HepG2 (cell line): ENCODE data around the gene IPO9. TPM values are rescaled to one million over a fixed set of nuclear protein-coding genes. Genes with fewer than 3 reads are reported as not detected.

Source experiments
- DR1 ChIP-seq: sonication (generic); formaldehyde crosslinking; IDR thresholded peaks from 2 replicates; pipeline ENCODE4 v1.8.0; 2021; ENCODE audit warnings: mild to moderate bottlenecking, missing genetic modification reagents, inconsistent platforms
- MBD4 ChIP-seq: IDR thresholded peaks from 2 replicates; pipeline ENCODE4 v1.6.1; 2012; ENCODE audit warnings: low read length, inconsistent platforms, borderline replicate concordance
- MIXL1 ChIP-seq: IDR thresholded peaks from 2 replicates; pipeline ENCODE4 v1.6.1; 2016
- NBN ChIP-seq: fragments of 450-650 bp; conservative IDR thresholded peaks from 2 replicates; pipeline ENCODE4 v1.6.1; 2017
- SAFB2 ChIP-seq: sonication (generic); formaldehyde crosslinking; IDR thresholded peaks from 2 replicates; pipeline ENCODE4 v1.5.1; 2020; ENCODE audit warnings: missing genetic modification reagents, low read depth, mild to moderate bottlenecking, borderline replicate concordance
- SALL1 ChIP-seq: sonication (generic); formaldehyde crosslinking; IDR thresholded peaks from 2 replicates; pipeline ENCODE4 v1.8.0; 2022; ENCODE audit warnings: mild to moderate bottlenecking, missing genetic modification reagents
- SMAD9 ChIP-seq: sonication (generic); formaldehyde crosslinking; IDR thresholded peaks from 2 replicates; pipeline ENCODE4 v1.5.1; 2020; ENCODE audit warnings: mild to moderate bottlenecking, missing genetic modification reagents
- SP1 ChIP-seq, 2 experiments: fragments of 450-650 bp in 1 of 2; sonication (generic) in 1 of 2; formaldehyde crosslinking in 1 of 2; IDR thresholded peaks; 2 replicates each; pipeline versions ENCODE4 v1.4.0 to v1.6.1; 2016 to 2020; ENCODE audit warnings: missing genetic modification reagents in 1 of 2
- THAP9 ChIP-seq: sonication (generic); formaldehyde crosslinking; IDR thresholded peaks from 2 replicates; pipeline ENCODE4; 2020; ENCODE audit warnings: missing genetic modification reagents, mild to moderate bottlenecking, borderline replicate concordance
- USF2 ChIP-seq, 2 experiments: sonication (generic) in 1 of 2; formaldehyde crosslinking in 1 of 2; IDR thresholded peaks; 2 replicates each; pipeline versions ENCODE4 v1.5.1 to v1.6.1; 2011 to 2020; ENCODE audit warnings: borderline replicate concordance in 1 of 2, low read depth in 1 of 2, low read length in 1 of 2, mild to moderate bottlenecking in 1 of 2, missing genetic modification reagents in 1 of 2, moderate library complexity in 1 of 2
- XRCC5 ChIP-seq: fragments of 200-400 bp; formaldehyde crosslinking; optimal IDR thresholded peaks from 2 replicates; pipeline ENCODE3; 2017; ENCODE audit warnings: mild to moderate bottlenecking, low read length
- ZBTB42 ChIP-seq: sonication (generic); formaldehyde crosslinking; IDR thresholded peaks from 2 replicates; pipeline ENCODE4 v1.5.0; 2020; ENCODE audit warnings: mild to moderate bottlenecking, missing genetic modification reagents
- ZNF136 ChIP-seq: sonication (generic); formaldehyde crosslinking; IDR thresholded peaks from 2 replicates; pipeline ENCODE4 v1.8.1; 2022; ENCODE audit warnings: low read depth, mild to moderate bottlenecking, moderate library complexity, missing genetic modification reagents
- ZNF597 ChIP-seq: sonication (generic); formaldehyde crosslinking; IDR thresholded peaks from 2 replicates; pipeline ENCODE4 v1.5.0; 2020; ENCODE audit warnings: missing genetic modification reagents
- ZNF816 ChIP-seq: sonication (generic); formaldehyde crosslinking; IDR thresholded peaks from 2 replicates; pipeline ENCODE4 v1.8.0; 2022; ENCODE audit warnings: missing genetic modification reagents, mild to moderate bottlenecking, borderline replicate concordance
- ZXDC ChIP-seq: sonication (generic); formaldehyde crosslinking; IDR thresholded peaks from 2 replicates; pipeline ENCODE4 v1.5.0; 2020; ENCODE audit warnings: mild to moderate bottlenecking, missing genetic modification reagents
- polyA plus RNA-seq, 8 experiments: library from polyadenylated mRNA; depleted of rRNA in 3 of 8; stranded (reverse) in 7 of 8; unstranded in 1 of 8; fragments of >200 nt; fragmentation: Illumina TruSeq in 4 of 8; extraction: Trizol in 4 of 8; gene quantifications; 2 replicates each; pipeline versions ENCODE4 v1.2.1 to v1.2.3, GENCODE V29; 2011 to 2016; ENCODE audit warnings: low read depth in 4 of 8, missing spikeins in 1 of 8, mixed read lengths in 1 of 8; ENCODE audit not compliant: insufficient read depth in 1 of 8
- total RNA-seq, 5 experiments: library from RNA; depleted of rRNA; stranded (reverse); fragments of >200 nt; fragmentation: Illumina TruSeq; extraction: Trizol; gene quantifications; 2 replicates each; pipeline ENCODE4 v1.2.3, GENCODE V29; 2016; ENCODE audit warnings: low read depth in 1 of 5
- TF ChIP-seq, protein P1 (sequence below): sonication (generic); formaldehyde crosslinking; IDR thresholded peaks from 2 replicates; pipeline ENCODE4 v1.4.0; 2020; ENCODE audit warnings: missing genetic modification reagents; ENCODE audit errors: not compliant biosample characterization
- TF ChIP-seq, protein P2 (sequence below): sonication (generic); formaldehyde crosslinking; IDR thresholded peaks from 2 replicates; pipeline ENCODE4 v1.8.1; 2023; ENCODE audit warnings: missing genetic modification reagents, mild to moderate bottlenecking, borderline replicate concordance

IPO9 gene
- total and polyA plus RNA-seq, 2 of the 13 experiments (the other 11 are each of a cell fraction or from before 2014, with no cell fraction given) = 31.0 to 34.8 TPM

DNA sequence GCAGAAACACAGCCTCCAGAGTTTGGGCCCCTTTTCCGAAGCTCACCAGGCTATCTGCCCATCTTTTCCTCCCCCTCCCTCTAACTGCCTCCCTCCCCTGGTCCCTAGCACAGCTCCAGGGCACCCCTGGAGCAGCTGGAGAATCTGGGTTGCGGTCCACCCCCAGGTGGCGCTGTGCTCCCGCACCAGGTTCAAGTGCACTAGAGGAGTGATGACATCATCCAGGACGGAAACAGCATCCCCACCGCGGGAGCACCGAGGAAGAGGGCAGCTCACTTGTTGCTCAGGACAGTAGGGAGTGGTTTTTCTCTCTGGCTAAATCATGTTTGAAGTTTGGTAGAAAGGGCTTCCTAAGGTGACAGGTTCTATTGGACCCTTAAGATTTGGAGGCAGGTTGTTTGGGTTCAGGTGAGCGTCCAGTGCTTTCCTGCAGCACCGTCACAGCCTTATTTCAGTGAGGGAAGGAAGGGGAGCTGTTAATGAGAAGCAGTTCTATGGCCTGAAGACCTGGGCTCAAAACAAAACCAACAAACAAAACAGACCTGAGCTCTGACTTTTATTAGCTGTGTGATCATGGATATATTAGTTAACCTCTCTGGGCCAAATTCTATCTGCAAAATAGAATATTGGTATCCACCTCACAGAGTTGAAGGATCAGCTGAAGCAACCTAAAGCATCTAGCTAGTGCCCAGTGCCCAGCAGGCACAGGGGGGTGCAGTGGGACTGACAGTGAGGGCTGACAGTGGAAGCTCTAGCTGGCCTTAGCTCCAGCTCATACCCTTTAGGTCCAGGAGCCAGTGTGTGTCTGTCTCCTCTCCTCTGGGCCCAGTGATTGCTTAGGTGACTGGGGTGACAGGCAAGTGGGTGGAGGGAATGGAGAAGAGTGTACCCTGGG is 67.2 kb downstream of the IPO9 start (continued):
- TF ChIP-seq ZNF597 (no peak), XRCC5 (peak; percentile 90), ZNF136 (CRISPR knock-in tag) (no peak), THAP9 (CRISPR knock-in tag) (no peak), ZNF816 (CRISPR knock-in tag) (no peak), USF2 (IDR thresholded peaks at IDR 0.05; ENCODE audit: low read depth, low read length) (no peak), USF2 (CRISPR knock-in tag; IDR thresholded peaks at IDR 0.05; ENCODE audit: borderline replicate concordance) (no peak), MBD4 (no peak), SAFB2 (CRISPR knock-in tag) (no peak), ZBTB42 (no peak), MIXL1 (CRISPR knock-in tag) (no peak), SALL1 (CRISPR knock-in tag) (peak; percentile 75), SP1 (IDR thresholded peaks at IDR 0.05) (no peak), SP1 (CRISPR knock-in tag; IDR thresholded peaks at IDR 0.05) (no peak), SMAD9 (CRISPR knock-in tag) (no peak), ZXDC (CRISPR knock-in tag) (no peak), DR1 (CRISPR knock-in tag) (no peak), NBN (no peak)
- TF ChIP-seq, protein P1, sequence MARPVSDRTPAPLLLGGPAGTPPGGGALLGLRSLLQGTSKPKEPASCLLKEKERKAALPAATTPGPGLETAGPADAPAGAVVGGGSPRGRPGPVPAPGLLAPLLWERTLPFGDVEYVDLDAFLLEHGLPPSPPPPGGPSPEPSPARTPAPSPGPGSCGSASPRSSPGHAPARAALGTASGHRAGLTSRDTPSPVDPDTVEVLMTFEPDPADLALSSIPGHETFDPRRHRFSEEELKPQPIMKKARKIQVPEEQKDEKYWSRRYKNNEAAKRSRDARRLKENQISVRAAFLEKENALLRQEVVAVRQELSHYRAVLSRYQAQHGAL (CRISPR knock-in tag) = no peak
- TF ChIP-seq, protein P2, sequence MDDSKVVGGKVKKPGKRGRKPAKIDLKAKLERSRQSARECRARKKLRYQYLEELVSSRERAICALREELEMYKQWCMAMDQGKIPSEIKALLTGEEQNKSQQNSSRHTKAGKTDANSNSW (CRISPR knock-in tag) = no peak
